NCI-H187 (cell line): Measurements from ENCODE around the gene AP2A1.

ENCODE experiments used
- DNase-seq, 2 experiments: peaks; one replicate each; lab custom pipeline; 2025; lab: John Stamatoyannopoulos, UW

The AP2A1 gene

DNA sequence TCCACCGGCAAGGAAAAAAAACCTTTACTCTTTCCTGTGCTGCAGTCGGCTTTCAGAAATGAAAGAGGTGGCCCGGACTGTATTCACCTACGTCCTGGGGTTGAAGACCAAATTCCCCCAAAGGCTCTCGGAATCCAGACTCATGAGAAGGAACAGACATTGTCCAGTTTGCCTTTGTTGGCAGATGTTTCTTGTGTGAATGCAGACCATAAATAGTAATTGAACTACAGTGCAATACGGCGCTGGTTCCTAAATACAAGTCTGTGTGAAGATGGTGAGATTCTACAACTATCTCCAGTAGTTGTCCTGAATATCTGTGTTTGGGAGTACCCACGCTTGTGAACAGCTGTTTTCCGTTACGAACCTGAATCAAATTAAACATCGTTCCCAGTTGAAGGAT is 72.9 kb downstream of the AP2A1 start:
- no peak for DNase-seq

DNA sequence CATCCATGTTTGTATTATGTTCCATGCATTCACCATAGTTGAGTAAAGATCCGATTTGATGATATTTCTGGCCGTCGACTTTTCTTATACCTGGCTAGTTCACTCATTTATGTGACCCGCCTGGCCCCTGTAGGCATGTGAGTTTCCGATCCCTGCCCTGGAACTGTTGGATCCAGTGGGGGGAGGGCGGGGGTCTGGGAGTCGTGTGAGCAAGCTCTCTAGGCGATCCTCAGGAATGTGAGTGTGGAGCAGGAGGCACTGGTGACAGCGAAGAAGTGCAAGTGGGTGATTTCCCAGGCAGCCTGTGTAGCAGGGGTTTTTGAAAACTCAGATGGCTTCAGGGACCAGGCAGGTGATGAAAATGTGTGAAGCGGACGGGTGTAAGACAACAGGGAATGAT is 73.5 kb downstream of the AP2A1 start:
- DNase-seq = no peak

DNA sequence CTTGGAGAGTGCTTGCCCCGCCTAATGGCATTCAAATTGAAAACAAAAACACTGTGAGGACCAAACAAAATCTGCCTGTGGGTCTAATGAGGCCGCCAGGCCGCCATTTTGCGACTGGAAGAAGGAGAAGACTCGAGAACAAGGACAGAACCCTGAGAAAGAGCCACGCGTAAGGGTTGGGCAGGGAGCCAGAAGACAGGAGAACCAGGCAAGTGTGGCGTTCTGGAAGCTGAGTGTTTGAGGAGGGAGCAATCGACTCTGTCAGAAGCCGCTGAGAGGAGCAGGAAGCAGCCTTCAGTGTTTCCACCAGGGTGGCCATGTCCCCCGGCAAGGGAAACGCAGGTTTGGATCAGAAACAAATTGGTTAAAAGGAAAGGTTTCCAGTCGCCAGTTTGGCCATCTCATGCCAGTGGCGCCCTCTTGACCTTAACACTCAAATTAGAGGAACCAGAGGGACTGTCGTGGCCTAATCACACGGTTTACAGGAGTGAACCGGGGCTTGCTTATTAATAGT is 74.0 kb downstream of the AP2A1 start:
- DNase-seq = no peak

DNA sequence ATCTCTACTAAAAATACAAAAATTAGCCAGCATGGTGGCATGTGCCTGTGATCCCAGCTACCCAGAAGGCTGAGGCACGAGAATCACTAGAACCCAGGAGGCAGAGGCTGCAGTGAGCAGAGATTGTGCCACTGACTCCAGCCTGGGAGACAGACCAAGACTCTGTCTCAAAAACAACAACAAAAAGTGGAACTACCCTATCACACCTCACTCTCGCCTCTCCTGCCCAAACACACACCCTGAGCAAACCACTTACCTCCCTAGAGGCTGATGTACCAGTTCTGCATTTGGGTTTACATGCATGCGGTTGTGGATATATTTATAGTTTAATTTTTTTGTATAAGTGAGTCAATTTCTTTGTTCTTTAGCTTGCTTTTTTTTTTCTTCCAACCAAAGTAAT is 76.5 kb downstream of the AP2A1 start:
- no peak for DNase-seq

DNA sequence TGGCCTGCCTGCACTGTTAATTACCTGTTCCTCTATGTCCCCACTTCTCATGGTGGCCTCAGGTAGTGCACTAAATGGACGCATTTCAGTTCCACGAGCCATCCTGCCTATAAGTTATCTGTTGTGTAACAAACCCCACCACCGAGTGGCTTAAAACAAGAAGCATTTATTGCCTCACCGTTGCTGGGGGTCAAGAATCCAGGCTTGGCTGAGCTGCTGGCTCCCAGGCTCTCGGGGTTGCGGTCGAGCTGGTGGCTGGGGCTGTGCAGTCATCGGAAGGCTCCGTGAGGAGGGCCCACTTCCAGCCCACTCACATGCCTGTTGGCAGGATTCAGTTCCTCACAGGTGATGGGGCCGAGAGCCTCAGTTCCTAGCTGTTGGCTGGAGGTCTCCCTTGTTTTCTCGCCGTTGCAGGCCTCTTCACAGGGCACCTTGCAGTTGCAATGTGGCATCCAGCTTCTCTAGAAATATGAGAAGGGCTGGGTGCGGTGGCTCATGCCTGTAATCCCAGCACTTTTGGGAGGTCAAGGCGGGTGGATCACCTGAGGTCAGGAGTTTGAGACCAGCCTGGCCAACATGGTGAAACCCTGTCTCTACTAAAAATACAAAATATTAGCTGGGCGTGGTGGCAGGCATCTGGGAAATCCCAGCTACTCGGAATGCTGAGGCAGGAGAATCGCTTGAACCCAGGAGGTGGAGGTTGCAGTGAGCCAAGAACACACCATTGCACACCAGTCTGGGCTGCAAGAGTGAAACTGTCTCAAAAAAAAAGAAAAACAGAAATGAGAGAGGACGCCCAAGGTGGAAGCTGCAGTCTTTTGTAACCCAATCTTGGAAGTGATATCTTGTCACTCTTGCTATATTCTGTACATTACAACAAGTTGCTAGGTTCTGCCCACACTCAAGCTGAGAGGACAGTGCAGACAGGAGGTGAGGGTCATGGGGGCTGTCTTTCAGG is 77.6 kb downstream of the AP2A1 start:
- no peak for DNase-seq

DNA sequence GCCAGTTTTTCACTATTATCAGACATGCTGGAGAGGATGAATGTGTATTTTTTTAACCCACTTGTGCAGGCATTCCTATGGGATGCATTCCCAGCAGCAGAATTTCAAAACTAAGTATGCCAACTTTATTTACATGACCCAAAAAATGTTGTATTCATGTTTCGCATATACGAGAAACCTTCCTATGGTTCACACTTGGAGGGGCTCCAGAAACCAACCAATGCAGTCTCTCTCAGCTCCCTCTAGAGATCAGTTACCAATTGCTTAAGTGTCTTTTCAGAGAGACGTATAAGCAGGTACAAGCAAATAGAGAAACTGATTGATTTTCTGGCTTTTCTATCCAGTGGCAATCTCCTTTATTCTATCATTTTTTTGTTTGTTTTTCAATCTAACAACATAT is 78.6 kb downstream of the AP2A1 start:
- no peak for DNase-seq

DNA sequence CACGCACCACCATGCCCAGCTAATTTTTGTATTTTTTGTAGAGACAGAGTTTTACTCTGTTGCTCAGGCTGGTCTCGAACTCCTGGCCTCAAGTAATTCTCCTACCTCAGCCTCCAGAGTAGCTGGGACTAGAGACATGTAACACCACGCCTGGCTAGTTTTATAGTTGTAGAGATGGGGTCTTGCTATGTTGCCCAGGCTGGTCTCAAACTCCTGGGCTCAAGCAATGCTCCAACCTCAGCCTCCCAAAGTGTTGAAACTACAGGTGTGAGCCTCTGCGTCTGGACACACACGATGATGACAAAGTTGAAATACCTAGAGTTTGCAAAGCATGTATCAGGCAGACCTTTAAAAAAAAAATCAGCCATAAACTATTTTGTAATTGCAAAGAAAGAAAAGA is 79.6 kb downstream of the AP2A1 start:
- DNase-seq = no peak

DNA sequence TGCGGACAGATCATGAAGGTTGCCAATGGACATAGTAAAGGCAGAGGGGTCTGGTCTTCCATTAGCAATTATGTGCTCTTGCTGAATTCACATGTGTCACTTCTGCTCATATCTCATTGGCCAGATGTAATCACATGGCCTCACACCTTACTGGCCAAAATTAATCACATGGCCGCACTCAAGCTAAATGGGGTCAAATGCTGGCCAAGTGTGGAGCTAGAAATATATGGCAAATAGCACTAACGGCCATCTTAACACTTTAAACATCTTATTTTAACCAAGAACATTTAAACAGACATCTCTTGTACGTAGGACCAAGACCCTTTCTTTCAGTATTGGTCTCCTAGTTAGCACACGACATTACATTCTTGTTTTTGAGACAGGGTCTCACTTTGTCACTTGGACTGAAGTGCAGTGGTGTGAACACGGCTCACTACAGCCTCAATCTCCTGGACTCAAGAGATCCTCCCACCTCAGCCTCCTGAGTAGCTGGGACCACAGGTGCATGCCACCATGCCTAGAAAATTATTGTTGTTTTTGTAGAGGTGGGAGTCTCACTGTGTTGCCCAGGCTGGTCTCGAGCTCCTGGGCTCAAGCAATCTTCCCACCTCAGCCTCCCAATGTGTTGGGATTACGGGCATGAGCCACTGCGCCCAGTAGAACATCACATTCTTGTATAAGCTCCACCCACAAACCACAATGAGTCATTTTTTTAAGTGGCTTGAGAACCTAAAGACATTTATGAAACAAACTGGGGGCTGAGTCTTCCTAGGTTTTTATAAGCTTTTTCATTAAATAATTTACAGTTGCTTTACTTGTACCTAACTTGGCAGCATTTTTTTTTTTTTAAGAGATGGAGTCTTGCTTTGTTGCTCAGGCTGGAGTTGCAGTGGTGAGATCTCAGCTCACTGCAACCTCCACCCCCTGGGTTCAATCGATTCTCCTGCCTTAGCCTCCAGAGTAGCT is 81.2 kb downstream of the AP2A1 start:
- DNase-seq = no peak

DNA sequence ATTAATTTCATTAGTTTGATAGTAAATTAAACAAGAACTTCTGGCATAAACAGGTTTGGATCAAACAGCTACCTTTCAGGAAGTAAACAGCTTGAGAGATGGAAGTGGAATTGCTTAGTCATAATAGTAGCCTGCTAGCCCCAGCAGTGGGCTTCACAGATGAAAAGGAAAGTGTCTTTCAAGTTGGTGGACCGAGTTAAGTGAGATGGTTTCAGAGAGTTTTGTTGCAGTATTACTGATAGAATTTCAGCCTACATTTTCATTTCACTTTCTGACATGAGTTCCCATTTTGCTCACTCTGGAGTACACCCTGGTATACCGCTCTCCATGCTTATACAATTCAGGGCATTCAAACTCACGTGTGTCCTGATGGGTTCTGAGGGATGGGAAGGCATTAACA is 82.1 kb downstream of the AP2A1 start:
- no peak for DNase-seq

DNA sequence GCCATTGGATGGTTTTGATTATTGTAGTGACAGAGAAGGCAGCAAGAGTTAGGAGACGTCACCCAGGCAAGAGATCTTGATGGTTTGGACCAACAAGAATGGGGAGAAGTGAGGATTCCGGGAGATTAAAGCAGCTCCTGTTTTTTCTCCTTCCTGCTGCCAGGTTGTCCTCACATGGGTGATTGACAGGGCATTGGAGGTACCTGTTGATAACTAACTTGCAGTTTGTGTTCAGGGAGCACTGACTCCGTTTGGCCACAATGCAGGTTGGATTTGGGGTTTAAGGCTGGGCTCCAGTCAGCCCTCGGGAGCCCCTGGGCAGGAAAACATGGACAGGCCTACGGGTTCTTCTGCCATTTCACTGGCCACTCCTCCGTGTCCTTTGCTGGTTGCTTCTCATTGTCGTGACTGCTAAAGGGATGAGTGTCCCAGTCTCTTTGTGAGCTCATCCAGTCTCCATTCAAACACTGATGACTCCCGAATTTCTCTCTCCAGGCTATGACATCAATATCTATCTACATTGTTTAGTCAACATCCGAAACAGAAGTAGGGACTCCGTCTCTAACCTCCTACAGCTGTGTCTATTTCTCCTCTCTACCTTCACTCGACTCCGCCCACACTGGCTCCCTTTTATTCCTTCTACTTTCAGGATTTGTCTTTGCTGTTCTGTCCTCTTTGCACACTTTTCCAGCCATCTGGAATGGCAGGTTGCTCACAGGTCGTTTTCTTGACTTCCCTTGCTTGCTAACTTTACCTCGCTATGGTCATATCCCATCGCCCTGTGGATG is 82.8 kb downstream of the AP2A1 start:
- DNase-seq = no peak

DNA sequence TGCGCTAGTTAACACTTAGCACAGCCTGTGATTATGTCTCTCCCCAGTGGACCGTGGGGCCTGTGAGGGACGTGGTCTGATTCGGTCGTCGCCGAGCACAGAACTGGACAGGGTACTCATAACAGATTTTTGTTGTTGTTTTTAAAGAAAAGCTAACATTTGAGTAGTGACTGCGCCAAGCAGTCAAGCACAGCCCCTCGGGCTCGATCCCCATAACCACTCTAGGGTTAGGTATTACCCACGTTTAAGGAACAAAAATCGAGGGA is 83.4 kb downstream of the AP2A1 start:
- DNase-seq = no peak

DNA sequence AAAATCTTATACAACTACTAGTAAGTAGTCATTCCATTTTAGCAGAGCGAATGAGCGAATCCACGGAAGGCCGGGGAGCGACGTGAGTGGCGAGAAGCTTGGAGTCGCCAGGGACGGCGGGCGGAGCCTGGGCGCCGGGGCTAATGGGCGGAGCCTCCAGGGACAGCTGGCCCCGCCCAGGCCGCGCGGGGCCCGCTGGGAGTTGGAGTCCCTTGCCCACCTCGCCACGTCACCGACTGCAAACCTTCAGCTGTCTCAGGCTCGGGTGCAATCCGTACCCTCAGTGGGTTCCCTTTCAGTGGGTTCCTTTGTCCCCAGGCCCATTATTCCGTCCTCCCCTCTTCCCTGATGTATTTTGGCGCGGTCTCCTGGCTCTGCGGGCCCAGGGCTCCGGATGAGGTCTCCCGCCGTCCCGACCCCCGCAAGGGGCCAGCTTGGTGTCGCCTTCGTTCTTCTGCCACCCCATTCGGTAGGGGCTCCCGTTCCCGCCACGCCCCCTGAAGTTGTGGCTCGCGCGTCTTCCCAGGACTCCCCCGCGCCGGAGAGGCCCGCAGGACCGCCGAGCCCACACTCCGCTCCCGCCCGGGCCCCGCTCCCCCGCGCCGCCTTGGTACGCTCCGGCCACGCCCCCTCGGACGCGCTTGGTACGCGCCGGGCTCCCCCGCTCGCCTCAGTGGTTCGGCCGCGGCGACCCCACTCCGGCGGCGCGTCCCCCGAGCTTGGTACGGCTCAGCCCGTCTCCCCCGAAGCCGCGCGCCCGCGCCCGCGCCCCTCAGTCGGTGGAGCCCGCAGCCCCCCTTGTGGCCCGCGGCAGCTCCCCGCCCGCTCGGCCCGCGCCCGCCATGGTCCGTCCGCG is 83.9 kb downstream of the AP2A1 start, which contains the start of gene PTOV1:
PTOV1 (plus strand) TSS at position 673 of the 856 bp plus-strand sequence.
- DNase-seq = peak; percentile 81 to 92

DNA sequence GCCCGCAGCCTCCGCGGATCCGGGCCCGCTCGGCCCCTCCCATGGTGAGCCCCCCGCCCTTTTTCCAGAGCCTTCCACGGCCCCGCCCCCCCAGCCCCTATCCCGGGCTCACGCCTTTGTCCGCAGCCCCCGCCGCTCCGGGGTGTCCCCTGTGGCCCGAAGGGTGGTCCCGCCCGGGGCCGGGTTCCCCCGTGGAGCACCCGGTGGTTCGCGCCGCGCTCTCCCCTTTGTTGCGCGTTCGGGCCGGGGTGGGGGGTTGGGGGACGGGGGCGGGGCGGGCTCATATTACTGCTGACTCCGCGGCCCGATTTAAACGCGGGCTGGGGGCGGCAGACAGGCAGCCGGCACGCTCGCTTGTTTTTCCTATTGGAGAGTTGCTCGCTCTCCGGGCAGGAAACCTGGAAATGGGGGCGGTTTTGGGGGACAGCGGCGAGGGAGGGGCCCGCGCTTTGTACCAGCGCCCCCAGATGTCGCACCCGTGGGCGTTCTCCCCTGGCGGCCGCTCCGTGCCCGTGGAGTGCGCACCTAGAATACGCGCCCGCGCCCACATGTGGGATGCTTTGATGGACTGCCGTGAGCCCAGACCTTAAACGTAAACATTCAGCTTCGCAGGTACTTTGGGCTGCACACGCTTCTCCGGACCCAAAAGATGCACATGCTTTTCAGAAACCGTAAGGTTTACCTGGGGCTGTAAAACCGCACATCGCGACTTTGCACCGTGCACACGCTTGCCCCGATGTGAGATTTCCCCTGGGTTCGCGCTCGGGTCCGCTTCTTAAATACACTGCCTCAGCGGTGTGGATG is 84.9 kb downstream of the AP2A1 start:
- DNase-seq = peak in 1 of 2 experiments; percentile 32

DNA sequence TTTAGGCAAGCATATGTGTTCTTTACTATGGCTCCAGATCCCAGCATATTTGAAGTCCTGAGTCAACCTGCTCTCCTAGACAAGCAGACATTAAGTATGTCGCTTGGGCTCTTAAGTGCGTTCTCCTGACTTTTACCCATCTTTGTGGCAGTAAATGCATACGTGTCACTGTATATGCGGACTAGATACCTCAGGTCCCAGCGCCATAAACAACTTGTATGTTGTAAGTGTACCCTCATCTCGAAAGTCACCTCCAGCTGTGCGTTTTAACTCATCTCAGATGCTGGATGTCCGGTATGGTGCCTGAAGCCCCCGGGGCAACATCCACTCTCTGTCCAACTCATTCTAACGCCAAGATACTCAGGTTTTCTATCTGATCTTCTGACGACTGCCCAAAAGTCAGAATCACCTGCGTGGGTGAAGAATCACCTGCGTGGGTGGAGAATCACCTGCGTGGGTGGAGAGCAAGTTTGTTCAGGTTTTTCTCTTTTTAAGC is 85.9 kb downstream of the AP2A1 start:
- DNase-seq = no peak

DNA sequence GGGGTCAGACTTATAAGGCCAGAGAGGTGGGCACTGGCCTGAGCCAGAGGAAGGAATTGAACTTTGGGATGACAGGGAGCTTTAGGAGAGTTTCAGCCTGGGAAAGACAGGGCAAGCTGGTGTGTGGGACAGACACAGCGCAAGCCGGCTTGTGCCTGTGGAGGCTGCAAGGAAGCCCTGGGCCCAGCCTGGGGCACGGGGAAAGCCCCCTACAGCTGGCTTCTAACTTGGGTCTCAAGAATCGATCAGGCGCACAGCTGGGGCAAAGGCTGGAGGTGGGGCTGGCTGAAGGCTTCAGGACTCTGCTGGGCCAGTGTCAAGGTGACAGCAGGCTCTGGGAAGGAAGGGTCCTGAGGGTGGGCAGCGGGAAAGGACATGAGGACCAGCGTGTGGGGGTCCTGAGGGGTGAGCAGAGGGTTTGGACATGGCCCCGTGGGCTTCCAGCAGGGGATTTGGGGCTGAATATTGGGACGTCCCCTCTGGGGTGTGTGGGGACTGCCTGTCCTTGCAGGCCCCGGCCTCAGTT is 87.1 kb downstream of the AP2A1 start:
- no peak for DNase-seq

DNA sequence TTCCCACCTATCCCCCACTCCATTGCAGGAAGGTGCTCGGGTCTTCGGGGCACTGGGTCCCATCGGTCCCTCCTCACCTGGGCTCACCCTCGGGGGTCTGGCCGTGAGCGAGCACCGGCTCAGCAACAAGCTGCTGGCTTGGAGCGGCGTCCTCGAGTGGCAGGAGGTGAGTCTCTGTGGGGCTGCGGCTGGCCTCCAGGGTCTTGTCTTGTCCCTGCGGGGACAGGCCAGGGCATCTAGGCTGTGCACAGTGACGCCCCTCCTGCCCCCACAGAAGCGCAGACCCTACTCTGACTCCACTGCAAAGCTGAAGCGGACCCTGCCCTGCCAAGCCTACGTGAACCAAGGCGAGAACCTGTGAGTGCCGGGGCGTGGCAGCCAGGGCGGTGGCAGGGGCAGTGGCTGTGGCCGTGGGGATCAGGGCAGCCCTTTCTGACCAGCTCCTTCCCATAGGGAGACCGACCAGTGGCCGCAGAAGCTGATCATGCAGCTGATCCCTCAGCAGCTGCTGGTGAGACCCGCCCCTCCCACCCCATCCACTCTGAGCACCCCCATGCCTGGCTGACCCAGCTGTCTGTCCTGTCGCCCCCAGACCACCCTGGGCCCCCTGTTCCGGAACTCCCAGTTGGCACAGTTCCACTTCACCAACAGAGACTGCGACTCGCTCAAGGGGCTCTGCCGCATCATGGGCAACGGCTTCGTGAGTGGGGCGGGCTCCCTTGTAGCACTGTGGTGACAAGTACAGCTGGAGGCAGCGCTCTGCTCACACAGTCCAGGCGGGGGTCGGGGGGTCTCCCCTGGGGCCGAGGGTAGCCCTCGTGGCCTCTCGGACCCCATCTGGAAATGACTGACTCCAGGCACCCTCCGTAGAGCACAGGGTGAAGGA is 87.8 kb downstream of the AP2A1 start:
- no peak for DNase-seq

DNA sequence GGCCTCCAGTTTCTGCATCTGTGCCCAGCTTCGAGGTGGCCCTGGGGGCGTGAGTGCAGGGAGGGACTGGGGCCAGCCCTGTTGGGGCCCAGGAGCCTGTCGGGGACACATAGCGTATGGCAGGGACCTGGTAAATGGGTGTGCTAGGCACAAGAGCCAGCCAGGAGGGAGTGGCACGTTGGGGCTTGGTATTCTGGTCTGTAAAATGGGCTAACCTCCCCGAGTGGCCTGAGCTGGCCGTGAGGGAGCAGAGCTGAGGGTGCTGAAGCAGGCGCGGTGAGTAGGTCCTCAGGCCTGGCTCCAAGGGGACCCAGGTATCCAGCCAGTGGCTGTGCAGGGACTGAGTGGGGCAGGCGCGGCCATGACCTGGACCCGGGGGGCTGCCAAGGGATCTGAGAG is 88.5 kb downstream of the AP2A1 start:
- DNase-seq = no peak

DNA sequence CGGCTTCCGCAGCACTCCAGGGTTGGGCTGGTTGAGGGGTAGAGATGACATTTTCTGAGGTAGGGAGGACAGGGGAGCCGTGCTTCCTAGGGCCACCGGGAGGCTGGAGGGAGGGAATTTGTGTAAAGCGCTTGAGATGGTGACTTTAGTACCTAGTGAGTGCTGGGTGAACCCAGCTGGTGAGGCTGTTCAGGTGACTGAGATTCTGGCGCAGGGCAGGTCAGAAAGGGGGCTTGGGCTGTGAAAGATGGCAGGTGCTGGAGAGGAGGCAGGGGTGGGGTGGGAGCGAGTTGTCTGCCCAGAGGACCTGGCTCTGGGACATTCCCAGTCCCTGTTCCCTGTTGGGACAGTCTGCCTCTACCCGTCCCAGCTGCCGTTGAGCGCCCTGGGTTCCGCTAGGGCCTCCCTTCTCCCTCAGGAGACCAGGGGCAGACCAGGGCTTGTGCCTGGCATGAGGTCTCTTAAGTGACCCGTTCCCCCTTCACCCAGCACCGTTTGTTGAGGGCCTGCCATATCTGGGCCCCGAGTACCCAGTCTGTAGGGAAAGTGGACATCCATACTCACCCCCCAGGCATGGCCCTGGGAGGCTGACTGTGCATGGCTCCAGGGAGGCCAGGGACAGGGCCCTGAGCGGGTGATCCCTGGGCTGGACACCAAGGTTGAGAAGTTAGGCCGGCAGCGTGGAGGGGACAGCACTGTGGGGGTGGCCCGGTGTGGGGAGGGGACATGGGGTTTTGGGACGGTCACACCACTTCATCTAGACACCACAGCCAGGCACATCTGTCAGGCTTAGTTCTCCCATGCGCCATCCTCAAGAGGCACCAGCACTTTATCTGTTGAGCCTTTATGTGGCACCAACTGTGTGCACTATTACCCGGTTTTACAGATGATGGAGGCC is 89.1 kb downstream of the AP2A1 start:
- DNase-seq = no peak
